HG03159 (cell line): ENCODE results near the gene PRDM10.

ENCODE experiments used
- ATAC-seq: cut with Tn5 transposase; IDR thresholded peaks from one replicate; pipeline ENCODE4 v1.9.1; 2021; ENCODE audit warnings: mild to moderate bottlenecking, moderate library complexity; ENCODE audit not compliant: unreplicated experiment

Gene PRDM10

GRCh38 chr11:129855086-129855485, 147.5 kb downstream of the PRDM10 start:
- no peak for ATAC-seq

- no peak for ATAC-seq
These were observed 148.3 kb downstream of the PRDM10 start for GRCh38 chr11:129854232-129854805.

GRCh38 chr11:129853518-129854231, 149.0 kb downstream of the PRDM10 start:
- ATAC-seq, result no peak

GRCh38 chr11:129852125-129852740, 150.4 kb downstream of the PRDM10 start:
- no peak for ATAC-seq
